A549 (cell line): ENCODE measurements around the gene TBC1D8. TPM values are rescaled to one million over a fixed set of nuclear protein-coding genes. Genes with fewer than 3 reads are reported as not detected.

Source experiments
- ATAC-seq, 2 experiments: fragments of 200-7000 bp in 1 of 2; fragments of >200 bp in 1 of 2; cut with Nextera tagmentation in 1 of 2; cut with Tn5 transposase in 1 of 2; 3 replicates each; pipeline versions ENCODE4 v1.8.0 to v1.9.1; 2018 to 2020; ENCODE audit warnings: mild to moderate bottlenecking in 1 of 2, moderate library complexity in 1 of 2
- CTCF ChIA-PET: fragments of 300-600 bp; sonication (Branson Sonifier 250); formaldehyde crosslinking; extraction: SDS; loops from one replicate; lab custom pipeline; 2021; ENCODE audit warnings: antibody characterized with exemption, inconsistent platforms; lab: Yijun Ruan, JAX
- POLR2A ChIA-PET: fragments of 350-600 bp; formaldehyde crosslinking; extraction: SDS; loops from one replicate; lab custom pipeline; 2021; ENCODE audit warnings: antibody characterized with exemption, inconsistent platforms; lab: Yijun Ruan, JAX
- DNase-seq, 2 experiments: peaks; one replicate each; pipeline versions ENCODE4 v3.0.0 to v3.0.0-alpha.2; 2011 to 2016; ENCODE audit warnings: low read depth in 1 of 2, low spot score in 1 of 2
- FAIRE-seq: peaks from 2 replicates; lab custom pipeline; 2011; peaks lifted over from hg19 to GRCh38; lab: Jason Lieb, UNC
- H3K27ac ChIP-seq, 2 experiments: fragments of >200 bp; sonication (Bioruptor Twin); formaldehyde crosslinking; 3 replicates each; pipeline ENCODE4 v1.5.1; 2016 to 2017
- H3K4me1 ChIP-seq: fragments of >200 bp; sonication (Bioruptor Twin); formaldehyde crosslinking; 3 replicates; pipeline ENCODE4 v1.6.1; 2016
- H3K4me2 ChIP-seq: fragments of >200 bp; sonication (Bioruptor Twin); formaldehyde crosslinking; 3 replicates; pipeline ENCODE4 v1.6.1; 2016
- H3K4me3 ChIP-seq: fragments of >200 bp; sonication (Bioruptor Twin); formaldehyde crosslinking; 3 replicates; pipeline ENCODE4 v1.5.1; 2016
- H3K9me3 ChIP-seq: fragments of >200 bp; sonication (Bioruptor Twin); formaldehyde crosslinking; 3 replicates; pipeline ENCODE4 v1.6.1; 2016
- CBX8 ChIP-seq: fragments of 200-600 bp; sonication (generic); IDR thresholded peaks from 2 replicates; pipeline ENCODE4 v1.6.1; 2016
- ESRRA ChIP-seq: fragments of 150-350 bp; IDR thresholded peaks from 2 replicates; pipeline ENCODE4 v1.6.1; 2014; ENCODE audit warnings: mild to moderate bottlenecking, low read length, borderline replicate concordance
- FOSB ChIP-seq: fragments of 250-450 bp; sonication (Bioruptor Pico); IDR thresholded peaks from 2 replicates; pipeline ENCODE4 v1.5.0; 2020; ENCODE audit warnings: mild to moderate bottlenecking, moderate library complexity
- FOXS1 ChIP-seq: fragments of 250-450 bp; sonication (Bioruptor Pico); IDR thresholded peaks from 2 replicates; pipeline ENCODE4 v1.5.0; 2020; ENCODE audit warnings: mild to moderate bottlenecking, moderate library complexity
- HOXA7 ChIP-seq: fragments of 250-450 bp; sonication (Bioruptor Pico); IDR thresholded peaks from 2 replicates; pipeline ENCODE4 v1.5.0; 2020; ENCODE audit warnings: mild to moderate bottlenecking, moderate library complexity
- JUNB ChIP-seq: fragments of >200 bp; sonication (Bioruptor Twin); formaldehyde crosslinking; IDR thresholded peaks from 2 replicates; pipeline ENCODE4 v1.6.1; 2016
- MAZ ChIP-seq: fragments of 150-350 bp; IDR thresholded peaks from 2 replicates; pipeline ENCODE4 v1.6.1; 2014; ENCODE audit warnings: antibody characterized with exemption, low read depth, low read length, borderline replicate concordance
- NFE2L2 ChIP-seq: fragments of 150-350 bp; conservative IDR thresholded peaks from 2 replicates; pipeline ENCODE4 v1.6.1; 2014; ENCODE audit warnings: low read length
- NPAS2 ChIP-seq: fragments of 250-450 bp; sonication (Bioruptor Pico); IDR thresholded peaks from 2 replicates; pipeline ENCODE4 v1.8.0; 2022; ENCODE audit warnings: mild to moderate bottlenecking, moderate library complexity, borderline replicate concordance
- NR3C1 ChIP-seq: fragments of >200 bp; sonication (Bioruptor Twin); formaldehyde crosslinking; IDR thresholded peaks from 3 replicates; pipeline ENCODE4 v1.6.1; 2017
- RAD21 ChIP-seq, 2 experiments: fragments of >200 bp in 1 of 2; sonication (Bioruptor Twin) in 1 of 2; formaldehyde crosslinking in 1 of 2; IDR thresholded peaks in 1 of 2; conservative IDR thresholded peaks in 1 of 2; 2 replicates in 1 of 2; 3 replicates in 1 of 2; pipeline ENCODE4 v1.6.1; 2012 to 2018; ENCODE audit warnings: inconsistent platforms in 1 of 2
- RFX5 ChIP-seq: fragments of 450-650 bp; IDR thresholded peaks from 2 replicates; pipeline ENCODE4 v1.7.1; 2014; ENCODE audit warnings: antibody characterized with exemption, mild to moderate bottlenecking, moderate library complexity
- TP53 ChIP-seq: fragments of 250-450 bp; sonication (Bioruptor Pico); IDR thresholded peaks from 2 replicates; pipeline ENCODE4 v1.5.0; 2021; ENCODE audit warnings: mild to moderate bottlenecking, moderate library complexity
- ZFP36 ChIP-seq: fragments of 450-650 bp; IDR thresholded peaks from 2 replicates; pipeline ENCODE4 v1.6.1; 2014; ENCODE audit warnings: borderline replicate concordance; ENCODE audit not compliant: partially characterized antibody
- WGBS: methylation state at CpG from one replicate; pipeline ENCODE4 v1.1.6; 2017; ENCODE audit errors: missing lambda C conversion rate; 5-methylcytosine and 5-hydroxymethylcytosine counted together
- polyA plus RNA-seq, 4 experiments: library from polyadenylated mRNA; depleted of rRNA in 3 of 4; stranded (reverse); fragments of >200 nt; fragmentation: RNase III in 1 of 4; extraction: RNeasy Plus Mini Kit Qiagen cat#74134 plus additional on column Dnase treatment in 1 of 4; gene quantifications; 2 replicates in 3 of 4; 3 replicates in 1 of 4; pipeline ENCODE4 v1.2.3, GENCODE V29; 2011 to 2017
- TF ChIP-seq, protein P1 (sequence below): fragments of 250-450 bp; sonication (Bioruptor Pico); IDR thresholded peaks from 2 replicates; pipeline ENCODE4 v1.5.0; 2020; ENCODE audit warnings: low read depth, mild to moderate bottlenecking, moderate library complexity
- TF ChIP-seq, protein P2 (sequence below): fragments of >200 bp; sonication (Bioruptor Twin); formaldehyde crosslinking; IDR thresholded peaks from 2 replicates; pipeline ENCODE4 v1.6.1; 2016
- TF ChIP-seq, protein P3 (sequence below): fragments of 150-350 bp; IDR thresholded peaks from 2 replicates; pipeline ENCODE4 v1.6.1; 2014; ENCODE audit warnings: low read depth, mild to moderate bottlenecking, low read length
- TF ChIP-seq, protein P4 (sequence below): IDR thresholded peaks from 2 replicates; pipeline ENCODE4 v1.6.1; 2012
- TF ChIP-seq, protein P5 (sequence below): fragments of 250-450 bp; sonication (Bioruptor Pico); IDR thresholded peaks from 2 replicates; pipeline ENCODE4 v1.5.0; 2021; ENCODE audit warnings: mild to moderate bottlenecking, moderate library complexity, borderline replicate concordance
- TF ChIP-seq, protein P6 (sequence below): IDR thresholded peaks from 2 replicates; pipeline ENCODE4 v1.6.1; 2012
- TF ChIP-seq, protein P7 (sequence below): fragments of >200 bp; sonication (Bioruptor Twin); formaldehyde crosslinking; IDR thresholded peaks from 3 replicates; pipeline ENCODE4 v1.5.1; 2016

Gene TBC1D8
- polyA plus RNA-seq, 2 of the 4 experiments (the other 2 are of a cell fraction) = 35.3 to 107 TPM

DNA sequence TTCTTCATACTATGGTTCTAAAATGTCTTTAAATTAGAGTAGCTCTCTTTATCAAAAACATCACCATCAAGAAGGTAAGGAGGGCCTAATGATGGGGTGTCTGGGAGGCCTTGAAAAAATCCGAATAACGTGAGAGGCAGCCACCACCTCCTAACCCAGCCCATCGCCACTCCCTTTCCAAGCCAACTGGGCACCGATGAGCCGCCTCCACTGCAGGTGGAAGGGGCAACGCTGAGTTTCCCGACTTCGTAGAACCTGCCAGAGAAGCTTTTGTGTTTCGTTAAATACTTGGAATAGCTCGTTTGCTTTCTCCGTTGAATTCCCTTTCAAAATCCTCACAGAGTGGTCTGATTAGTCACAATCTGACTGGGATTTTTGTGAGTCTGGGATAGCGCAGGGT lies 171.1 kb downstream of the TBC1D8 start:
- H3K4me3 ChIP-seq = no peak overlapping the region
- FAIRE-seq (no peak), ATAC-seq (no peak), DNase-seq (no peak)
- no peak overlapping the region for H3K27ac ChIP-seq
- TF ChIP-seq ZFP36 (no peak), FOXS1 (no peak), JUNB (no peak), RAD21 (conservative IDR thresholded peaks at IDR 0.05 in 1 of 2, IDR thresholded peaks at IDR 0.05 in 1 of 2) (no peak), MAZ (no peak), NPAS2 (CRISPR knock-in tag) (no peak), NR3C1 (no peak), RFX5 (no peak), ESRRA (no peak), FOSB (CRISPR knock-in tag) (no peak), HOXA7 (CRISPR knock-in tag) (no peak), TP53 (no peak)
- TF ChIP-seq, protein P1, sequence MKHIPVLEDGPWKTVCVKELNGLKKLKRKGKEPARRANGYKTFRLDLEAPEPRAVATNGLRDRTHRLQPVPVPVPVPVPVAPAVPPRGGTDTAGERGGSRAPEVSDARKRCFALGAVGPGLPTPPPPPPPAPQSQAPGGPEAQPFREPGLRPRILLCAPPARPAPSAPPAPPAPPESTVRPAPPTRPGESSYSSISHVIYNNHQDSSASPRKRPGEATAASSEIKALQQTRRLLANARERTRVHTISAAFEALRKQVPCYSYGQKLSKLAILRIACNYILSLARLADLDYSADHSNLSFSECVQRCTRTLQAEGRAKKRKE (CRISPR knock-in tag) = no peak
- TF ChIP-seq, protein P2, sequence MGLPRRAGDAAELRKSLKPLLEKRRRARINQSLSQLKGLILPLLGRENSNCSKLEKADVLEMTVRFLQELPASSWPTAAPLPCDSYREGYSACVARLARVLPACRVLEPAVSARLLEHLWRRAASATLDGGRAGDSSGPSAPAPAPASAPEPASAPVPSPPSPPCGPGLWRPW = no peak
- TF ChIP-seq, protein P3, sequence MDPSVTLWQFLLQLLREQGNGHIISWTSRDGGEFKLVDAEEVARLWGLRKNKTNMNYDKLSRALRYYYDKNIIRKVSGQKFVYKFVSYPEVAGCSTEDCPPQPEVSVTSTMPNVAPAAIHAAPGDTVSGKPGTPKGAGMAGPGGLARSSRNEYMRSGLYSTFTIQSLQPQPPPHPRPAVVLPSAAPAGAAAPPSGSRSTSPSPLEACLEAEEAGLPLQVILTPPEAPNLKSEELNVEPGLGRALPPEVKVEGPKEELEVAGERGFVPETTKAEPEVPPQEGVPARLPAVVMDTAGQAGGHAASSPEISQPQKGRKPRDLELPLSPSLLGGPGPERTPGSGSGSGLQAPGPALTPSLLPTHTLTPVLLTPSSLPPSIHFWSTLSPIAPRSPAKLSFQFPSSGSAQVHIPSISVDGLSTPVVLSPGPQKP = no peak
- TF ChIP-seq, protein P4, sequence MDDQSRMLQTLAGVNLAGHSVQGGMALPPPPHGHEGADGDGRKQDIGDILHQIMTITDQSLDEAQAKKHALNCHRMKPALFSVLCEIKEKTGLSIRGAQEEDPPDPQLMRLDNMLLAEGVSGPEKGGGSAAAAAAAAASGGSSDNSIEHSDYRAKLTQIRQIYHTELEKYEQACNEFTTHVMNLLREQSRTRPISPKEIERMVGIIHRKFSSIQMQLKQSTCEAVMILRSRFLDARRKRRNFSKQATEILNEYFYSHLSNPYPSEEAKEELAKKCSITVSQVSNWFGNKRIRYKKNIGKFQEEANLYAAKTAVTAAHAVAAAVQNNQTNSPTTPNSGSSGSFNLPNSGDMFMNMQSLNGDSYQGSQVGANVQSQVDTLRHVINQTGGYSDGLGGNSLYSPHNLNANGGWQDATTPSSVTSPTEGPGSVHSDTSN = no peak
- TF ChIP-seq, protein P5, sequence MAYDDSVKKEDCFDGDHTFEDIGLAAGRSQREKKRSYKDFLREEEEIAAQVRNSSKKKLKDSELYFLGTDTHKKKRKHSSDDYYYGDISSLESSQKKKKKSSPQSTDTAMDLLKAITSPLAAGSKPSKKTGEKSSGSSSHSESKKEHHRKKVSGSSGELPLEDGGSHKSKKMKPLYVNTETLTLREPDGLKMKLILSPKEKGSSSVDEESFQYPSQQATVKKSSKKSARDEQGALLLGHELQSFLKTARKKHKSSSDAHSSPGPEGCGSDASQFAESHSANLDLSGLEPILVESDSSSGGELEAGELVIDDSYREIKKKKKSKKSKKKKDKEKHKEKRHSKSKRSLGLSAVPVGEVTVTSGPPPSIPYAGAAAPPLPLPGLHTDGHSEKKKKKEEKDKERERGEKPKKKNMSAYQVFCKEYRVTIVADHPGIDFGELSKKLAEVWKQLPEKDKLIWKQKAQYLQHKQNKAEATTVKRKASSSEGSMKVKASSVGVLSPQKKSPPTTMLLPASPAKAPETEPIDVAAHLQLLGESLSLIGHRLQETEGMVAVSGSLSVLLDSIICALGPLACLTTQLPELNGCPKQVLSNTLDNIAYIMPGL (CRISPR knock-in tag) = no peak
- H3K4me2 ChIP-seq = no peak overlapping the region
- peaks cover 13% of the 10 kb centered on the region for H3K4me1 ChIP-seq
- no peaks in the 10 kb centered on the region for H3K9me3 ChIP-seq
- ChIA-PET CTCF (interaction anchor here (1.5 to 2.0 kb wide), 3 partner anchors 8 to 373 kb away, joined by 3 to 11 read pairs (median 6); no protein-coding TSS in a partner anchor), POLR2A (no interaction called here)
- WGBS = 93% methylated on average over 12 of the region's 12 CpGs

DNA sequence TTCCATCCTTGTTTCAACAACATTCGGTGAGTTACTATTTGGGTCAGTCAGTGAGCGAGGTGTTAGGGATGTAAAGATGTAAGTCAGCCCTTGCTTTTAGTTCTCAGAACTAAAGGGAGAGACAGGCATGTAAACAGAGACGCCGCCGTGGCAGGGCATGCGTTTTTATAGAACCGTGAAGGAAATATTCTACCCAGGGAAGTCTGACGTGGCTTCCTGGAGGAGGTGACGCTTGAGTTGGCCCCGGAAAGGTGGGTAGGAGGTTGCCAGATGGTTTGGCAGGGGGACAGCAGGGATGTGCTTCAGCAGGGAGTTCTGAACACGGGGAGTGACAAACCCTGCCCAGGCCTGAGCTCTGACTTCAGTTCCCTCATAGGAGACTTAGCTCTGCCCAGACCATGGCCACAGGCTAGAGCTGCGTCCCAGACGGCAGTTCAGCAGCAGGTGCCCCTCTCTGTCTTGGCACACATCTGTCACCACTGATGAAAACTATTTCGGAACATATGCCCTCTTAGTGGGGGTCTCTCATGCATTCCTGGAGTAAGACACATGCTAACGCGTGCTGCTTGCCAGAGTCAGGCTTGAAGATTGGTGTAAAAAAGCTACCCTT lies 172.5 kb downstream of the TBC1D8 start:
- Histone ChIP-seq H3K4me2 (no peak overlapping the region), H3K9me3 (no peaks in the 10 kb centered on the region), H3K4me3 (no peak overlapping the region), H3K4me1 (peaks cover 1% of the 10 kb centered on the region), H3K27ac (no peak overlapping the region)
- ChIA-PET CTCF (interaction anchor here (1.2 to 2.0 kb wide), 3 partner anchors 90 to 368 kb away, joined by 4 to 11 read pairs (median 4); no protein-coding TSS in a partner anchor), POLR2A (no interaction called here)
- no peak for FAIRE-seq
- no peak for DNase-seq
- ATAC-seq = no peak
- no peak for TF ChIP-seq FOSB (CRISPR knock-in tag)
- TF ChIP-seq RAD21 (conservative IDR thresholded peaks at IDR 0.05 in 1 of 2, IDR thresholded peaks at IDR 0.05 in 1 of 2) = no peak
- TF ChIP-seq CBX8 = no peak
- TF ChIP-seq, protein P6, sequence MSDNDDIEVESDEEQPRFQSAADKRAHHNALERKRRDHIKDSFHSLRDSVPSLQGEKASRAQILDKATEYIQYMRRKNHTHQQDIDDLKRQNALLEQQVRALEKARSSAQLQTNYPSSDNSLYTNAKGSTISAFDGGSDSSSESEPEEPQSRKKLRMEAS = no peak
- TF ChIP-seq, protein P3 = no peak
- no peak for TF ChIP-seq ESRRA
- no peak for TF ChIP-seq NFE2L2
- TF ChIP-seq, protein P2 = no peak
- TF ChIP-seq, protein P7, sequence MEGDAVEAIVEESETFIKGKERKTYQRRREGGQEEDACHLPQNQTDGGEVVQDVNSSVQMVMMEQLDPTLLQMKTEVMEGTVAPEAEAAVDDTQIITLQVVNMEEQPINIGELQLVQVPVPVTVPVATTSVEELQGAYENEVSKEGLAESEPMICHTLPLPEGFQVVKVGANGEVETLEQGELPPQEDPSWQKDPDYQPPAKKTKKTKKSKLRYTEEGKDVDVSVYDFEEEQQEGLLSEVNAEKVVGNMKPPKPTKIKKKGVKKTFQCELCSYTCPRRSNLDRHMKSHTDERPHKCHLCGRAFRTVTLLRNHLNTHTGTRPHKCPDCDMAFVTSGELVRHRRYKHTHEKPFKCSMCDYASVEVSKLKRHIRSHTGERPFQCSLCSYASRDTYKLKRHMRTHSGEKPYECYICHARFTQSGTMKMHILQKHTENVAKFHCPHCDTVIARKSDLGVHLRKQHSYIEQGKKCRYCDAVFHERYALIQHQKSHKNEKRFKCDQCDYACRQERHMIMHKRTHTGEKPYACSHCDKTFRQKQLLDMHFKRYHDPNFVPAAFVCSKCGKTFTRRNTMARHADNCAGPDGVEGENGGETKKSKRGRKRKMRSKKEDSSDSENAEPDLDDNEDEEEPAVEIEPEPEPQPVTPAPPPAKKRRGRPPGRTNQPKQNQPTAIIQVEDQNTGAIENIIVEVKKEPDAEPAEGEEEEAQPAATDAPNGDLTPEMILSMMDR = no peak
- 92% methylated on average over 16 of the region's 16 CpGs for WGBS
